ENCODE measurements around the gene SIVA1. TPM values are rescaled to one million over a fixed set of nuclear protein-coding genes. Genes with fewer than 3 reads are reported as not detected.

The SIVA1 gene
- total and polyA plus RNA-seq, 2 of the 8 experiments (the other 6 are each of a cell fraction or from before 2014, with no cell fraction given): 123 to 589 TPM

DNA sequence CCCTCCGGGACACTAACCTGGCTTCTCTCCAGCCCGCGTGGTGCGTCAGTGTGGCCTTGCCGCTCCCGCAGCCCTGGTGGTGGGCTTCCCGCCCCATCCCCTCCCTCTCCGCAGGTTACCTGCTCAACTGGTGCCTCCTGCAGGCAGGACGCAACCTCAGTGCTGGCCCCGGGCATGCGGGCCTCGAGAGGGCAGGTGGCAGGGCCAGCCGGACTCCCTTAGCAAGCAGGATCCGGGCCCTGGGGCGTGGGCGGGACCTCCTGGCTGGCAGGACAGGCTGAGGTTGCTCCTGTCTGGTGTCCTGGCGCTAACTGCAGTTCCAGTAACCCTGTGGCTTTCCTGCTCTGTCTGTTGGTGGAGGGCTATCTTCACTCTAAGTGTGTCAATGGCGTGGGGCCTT, 37.5 kb upstream of the SIVA1 start:
- H2BK15ac ChIP-seq (ENCODE audit: low read length): no peak overlapping the region
- H2AK5ac ChIP-seq (ENCODE audit: low read depth, low read length): no peak overlapping the region
- H3K9me3 ChIP-seq (ENCODE audit: insufficient read depth in 2 of 2, low read depth in 1 of 2, low read length in 1 of 2): no peaks in the 10 kb centered on the region
- H2BK12ac ChIP-seq (ENCODE audit: low read depth, low read length): no peak overlapping the region
- H3K79me1 ChIP-seq (ENCODE audit: low read depth, low read length): no peaks in the 10 kb centered on the region
- H3K4me1 ChIP-seq (replicated peaks in 1 of 4; ENCODE audit: control insufficient read depth in 3 of 4, insufficient read depth in 4 of 4, low read length in 3 of 4): no peaks in the 10 kb centered on the region; a peak in 1 of 7 replicates
- CTCF ChIA-PET (ENCODE audit: partially characterized antibody): interaction anchor here (1.2 kb wide), 1 partner anchor 11 kb away, joined by 3 read pairs; no protein-coding TSS in a partner anchor
- H4K91ac ChIP-seq (replicated peaks; ENCODE audit: insufficient read length, low read length): no peak overlapping the region
- no peak overlapping the region for H2BK20ac ChIP-seq (ENCODE audit: low read length)
- no peak overlapping the region for H3K4ac ChIP-seq (replicated peaks; ENCODE audit: insufficient read length, low read depth, low read length)
- H2BK5ac ChIP-seq (ENCODE audit: low read depth, low read length): no peak overlapping the region
- H3K36me3 ChIP-seq (ENCODE audit: control insufficient read depth in 2 of 4, insufficient read depth in 4 of 4, low read length in 3 of 4): peaks cover under 1 to 44% (median 4%) of the 10 kb centered on the region in 4 experiments; a peak in 5 of 8 replicates
- FAIRE-seq: no peak
- no peaks in the 10 kb centered on the region for H3K27me3 ChIP-seq (replicated peaks in 1 of 4; ENCODE audit: control insufficient read depth in 3 of 4, extremely low read depth in 1 of 4, insufficient read depth in 3 of 4, low read length in 3 of 4)
- WGBS, 2 experiments (ENCODE audit: extremely low coverage in 1 of 2, insufficient coverage in 1 of 2, insufficient read length in 1 of 2, insufficient replicate concordance in 2 of 2, low coverage in 1 of 2, low lambda C conversion rate in 2 of 2, missing lambda C conversion rate in 1 of 2): 92% methylated on average over 9 of the region's 18 CpGs; no CpG with 5 or more reads in 1 of the 2 experiments
- DNase-seq (ENCODE audit: low read depth in 1 of 2, low spot score in 2 of 2): no peak
- no peak overlapping the region for H2AFZ ChIP-seq (ENCODE audit: low read length)
- H3K23me2 ChIP-seq (ENCODE audit: low read depth, low read length): no peaks in the 10 kb centered on the region
- H4K5ac ChIP-seq (ENCODE audit: insufficient read length, low read depth, low read length): no peak overlapping the region
- H3K56ac ChIP-seq (replicated peaks; ENCODE audit: insufficient read length, low read depth, low read length): no peak overlapping the region
- H3K18ac ChIP-seq (ENCODE audit: extremely low read depth, low read length): no peak overlapping the region
- POLR2A ChIA-PET (ENCODE audit: partially characterized antibody): no interaction called here
- no peak overlapping the region for H3K23ac ChIP-seq (ENCODE audit: insufficient read length)
- no peak overlapping the region for H3K14ac ChIP-seq (ENCODE audit: insufficient read length)
- H4K8ac ChIP-seq (ENCODE audit: extremely low read depth, insufficient read depth, low read length): no peak overlapping the region
- no peak overlapping the region for H3K9ac ChIP-seq (replicated peaks in 1 of 4; ENCODE audit: extremely low read depth in 1 of 4, low read depth in 3 of 4, low read length in 3 of 4)
- no peak overlapping the region for H3K4me3 ChIP-seq (ENCODE audit: extremely low read depth in 1 of 4, insufficient read depth in 2 of 4, low read depth in 3 of 4, low read length in 4 of 4)
- no peaks in the 10 kb centered on the region for H3K79me2 ChIP-seq (ENCODE audit: control insufficient read depth in 1 of 2, insufficient read depth in 2 of 2, low read length in 2 of 2)
- peaks cover 0 to 7% of the 10 kb centered on the region in 2 experiments for H4K20me1 ChIP-seq (replicated peaks in 1 of 2; ENCODE audit: control insufficient read depth in 1 of 2, insufficient read depth in 2 of 2, low read length in 2 of 2)
- H3K4me2 ChIP-seq (ENCODE audit: insufficient read depth in 1 of 2, low read depth in 2 of 2, low read length in 2 of 2): no peak overlapping the region
- H3K27ac ChIP-seq (ENCODE audit: low read depth, low read length): no peak overlapping the region
- H2BK120ac ChIP-seq (replicated peaks; ENCODE audit: low read depth, low read length): no peak overlapping the region
